ENCODE data around the gene RAB6C.
"Not testable (repeated sequence)": the region's sequence is repeated elsewhere in the genome, so short reads cannot be mapped to it uniquely, and the experiment has no call there.

DNA sequence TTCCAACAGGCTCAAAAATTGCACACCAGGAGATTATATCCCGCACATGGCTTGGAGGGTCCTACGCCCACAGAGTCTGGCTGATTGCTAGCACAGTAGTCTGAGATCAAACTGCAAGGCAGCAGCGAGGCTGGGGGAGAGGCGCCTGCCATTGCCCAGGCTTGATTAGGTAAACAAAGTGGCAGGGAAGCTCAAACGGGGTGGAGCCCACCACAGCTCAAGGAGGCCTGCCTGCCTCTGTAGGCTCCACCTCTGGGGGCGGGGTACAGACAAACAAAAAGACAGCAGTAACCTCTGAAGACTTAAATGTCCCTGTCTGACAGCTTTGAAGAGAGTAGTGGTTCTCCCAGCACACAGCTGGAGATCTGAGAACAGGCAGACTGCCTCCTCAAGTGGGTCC, 19.3 kb downstream of the RAB6C start:
- not testable (repeated sequence) for TF ChIP-seq CTCF (IDR thresholded peaks at IDR 0.05; ENCODE audit: insufficient read depth, low read length, poor library complexity, severe bottlenecking); EZH2phosphoT487 (conservative IDR thresholded peaks at IDR 0.05; ENCODE audit: low read length)

All from SU-DHL-6 (cell line).